ENCODE data around the gene CAMSAP1. TPM values are rescaled to one million over a fixed set of nuclear protein-coding genes. Genes with fewer than 3 reads are reported as not detected.
A peak's percentile ranks its signal among the peaks of the same experiment; 100 is the strongest.

The CAMSAP1 gene
- total RNA-seq, 5 donors from 2014 or later (not counting 1 experiment from before 2014, with no cell fraction given): 25.6 to 38.7 (median 35.6) TPM

DNA sequence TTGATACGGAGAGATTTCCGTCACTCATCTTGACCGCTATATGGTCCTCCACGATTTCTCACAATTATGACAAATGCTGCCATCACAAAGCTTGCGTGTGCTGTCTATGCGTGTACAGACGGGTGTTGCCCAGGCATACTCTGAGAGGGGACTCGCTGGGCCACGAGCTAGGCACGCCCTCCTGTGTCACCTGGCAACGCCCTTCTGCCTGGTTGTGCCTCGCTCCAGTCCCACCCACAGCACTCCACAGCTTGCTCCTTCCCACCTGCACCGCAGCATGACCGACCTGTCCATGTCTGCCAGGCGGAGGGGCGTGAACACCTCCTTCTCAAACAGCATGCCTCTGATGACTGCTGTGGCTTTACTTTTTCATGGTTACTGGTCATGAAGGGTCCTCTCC, 55.6 kb downstream of the CAMSAP1 start:
- Histone ChIP-seq H3K4me3 (ENCODE audit: control insufficient read depth in 1 of 2, extremely low read depth in 1 of 2, low read length in 1 of 2) (no peak overlapping the region), H3K4me1 (ENCODE audit: control insufficient read depth in 1 of 2, extremely low read depth in 1 of 2, insufficient read depth in 2 of 2, low read length in 2 of 2) (peaks cover 0 to 8% of the 10 kb centered on the region in 2 experiments), H3K27me3 (replicated peaks in 1 of 2; ENCODE audit: control insufficient read depth in 2 of 2, extremely low read depth in 1 of 2, insufficient read depth in 2 of 2, low read length in 1 of 2) (no peaks in the 10 kb centered on the region), H3K27ac (ENCODE audit: low read length) (no peak overlapping the region), H3K36me3 (ENCODE audit: control insufficient read depth in 2 of 2, extremely low read depth in 1 of 2, insufficient read depth in 1 of 2, low read length in 1 of 2) (peaks cover 3 to 25% of the 10 kb centered on the region in 2 donors), H3K9me3 (no peaks in the 10 kb centered on the region)
- Mint-ChIP-seq H3K27me3 (no peaks in the 10 kb centered on the region), H3K36me3 (peaks cover 38% of the 10 kb centered on the region), H3K4me3 (no peak overlapping the region), H3K27ac (no peak overlapping the region), H3K9me3 (peaks cover 0 to under 1% (median 0%) of the 10 kb centered on the region in 3 donors), H3K4me1 (peaks cover 0 to 15% (median 2%) of the 10 kb centered on the region in 3 donors)
- ATAC-seq (replicated peaks in 1 of 4) (no peak), DNase-seq (no peak)
- WGBS (ENCODE audit: insufficient coverage): 96% methylated on average over 16 of the region's 16 CpGs
- ChIA-PET CTCF (no interaction called here), POLR2A (no interaction called here)

DNA sequence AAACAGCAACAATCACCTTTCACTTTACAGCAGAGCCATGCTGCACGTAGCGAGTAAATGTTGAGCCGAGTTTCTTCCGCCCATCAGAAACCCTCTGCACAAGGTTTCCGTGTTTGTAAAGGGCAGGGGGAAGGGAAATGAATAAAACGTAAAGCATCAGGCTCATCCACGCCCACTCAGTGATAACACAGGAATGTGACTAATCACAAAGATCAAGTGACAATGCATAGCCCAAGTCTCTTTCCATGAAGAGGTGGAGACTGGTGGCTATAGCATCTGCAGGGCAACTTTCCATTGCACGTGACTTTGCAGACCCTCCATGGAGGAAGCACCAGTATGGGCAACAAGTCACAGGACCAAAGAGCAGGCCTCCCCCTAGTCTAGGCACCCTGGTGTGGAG, 56.6 kb downstream of the CAMSAP1 start:
- peak overlapping the region in 1 of 2 donors; percentile 44 for H3K27ac Mint-ChIP-seq
- peaks cover 39% of the 10 kb centered on the region for H3K36me3 Mint-ChIP-seq

DNA sequence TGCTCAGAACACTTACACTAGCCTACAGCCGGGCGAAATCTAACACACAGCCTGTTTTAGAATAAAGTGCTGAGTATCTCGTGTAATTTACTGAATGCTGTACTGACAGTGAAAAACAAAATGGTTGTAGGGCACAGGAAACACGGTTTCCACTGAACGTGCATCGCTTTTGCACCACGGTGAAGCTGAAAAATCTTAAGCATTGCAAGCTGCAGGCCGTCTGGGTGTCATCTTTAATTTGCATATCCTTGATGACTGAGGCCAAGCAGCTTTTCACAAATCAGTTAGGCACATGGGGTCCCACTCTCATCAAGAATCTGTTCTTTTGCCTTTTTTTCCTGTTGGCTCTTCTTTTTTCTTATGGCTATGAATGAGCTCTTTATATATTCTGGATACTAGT, 58.2 kb downstream of the CAMSAP1 start:
- POLR2A ChIA-PET: no interaction called here
- no peak overlapping the region for H3K4me3 Mint-ChIP-seq
- no peaks in the 10 kb centered on the region for H3K27me3 Mint-ChIP-seq
- CTCF ChIA-PET: no interaction called here
- no peak for ATAC-seq (replicated peaks in 1 of 4)
- WGBS (ENCODE audit: insufficient coverage): 83% methylated on average over 6 of the region's 8 CpGs
- H3K36me3 Mint-ChIP-seq: peaks cover 55% of the 10 kb centered on the region
- Histone ChIP-seq H3K4me3 (ENCODE audit: control insufficient read depth in 1 of 2, extremely low read depth in 1 of 2, low read length in 1 of 2) (no peak overlapping the region), H3K27ac (ENCODE audit: low read length) (no peak overlapping the region), H3K27me3 (replicated peaks in 1 of 2; ENCODE audit: control insufficient read depth in 2 of 2, extremely low read depth in 1 of 2, insufficient read depth in 2 of 2, low read length in 1 of 2) (no peaks in the 10 kb centered on the region), H3K36me3 (ENCODE audit: control insufficient read depth in 2 of 2, extremely low read depth in 1 of 2, insufficient read depth in 1 of 2, low read length in 1 of 2) (peaks cover 3 to 24% of the 10 kb centered on the region in 2 donors), H3K4me1 (ENCODE audit: control insufficient read depth in 1 of 2, extremely low read depth in 1 of 2, insufficient read depth in 2 of 2, low read length in 2 of 2) (peaks cover 0 to 8% of the 10 kb centered on the region in 2 experiments), H3K9me3 (no peaks in the 10 kb centered on the region)
- DNase-seq: no peak
- H3K9me3 Mint-ChIP-seq: peaks cover 3 to 8% (median 7%) of the 10 kb centered on the region in 3 donors
- H3K4me1 Mint-ChIP-seq: peaks cover 6 to 19% (median 10%) of the 10 kb centered on the region in 3 donors
- no peak overlapping the region for H3K27ac Mint-ChIP-seq

More for the DNA sequence above, 56.6 kb downstream of the CAMSAP1 start:
- ATAC-seq (replicated peaks in 1 of 4) (no peak), DNase-seq (no peak)
- H3K27me3 ChIP-seq (replicated peaks in 1 of 2; ENCODE audit: control insufficient read depth in 2 of 2, extremely low read depth in 1 of 2, insufficient read depth in 2 of 2, low read length in 1 of 2): no peaks in the 10 kb centered on the region
- Mint-ChIP-seq H3K9me3 (peaks cover 0 to 2% (median 0%) of the 10 kb centered on the region in 3 donors), H3K4me3 (no peak overlapping the region), H3K27me3 (no peaks in the 10 kb centered on the region), H3K4me1 (peaks cover 0 to 19% (median 2%) of the 10 kb centered on the region in 3 donors)
- H3K27ac ChIP-seq (ENCODE audit: low read length): no peak overlapping the region
- CTCF ChIA-PET: no interaction called here
- no peak overlapping the region for H3K4me3 ChIP-seq (ENCODE audit: control insufficient read depth in 1 of 2, extremely low read depth in 1 of 2, low read length in 1 of 2)
- POLR2A ChIA-PET: no interaction called here
- no peaks in the 10 kb centered on the region for H3K9me3 ChIP-seq
- H3K36me3 ChIP-seq (ENCODE audit: control insufficient read depth in 2 of 2, extremely low read depth in 1 of 2, insufficient read depth in 1 of 2, low read length in 1 of 2): peaks cover 3 to 24% of the 10 kb centered on the region in 2 donors
- 80% methylated on average over 1 of the region's 8 CpGs for WGBS (ENCODE audit: insufficient coverage)
- peaks cover 0 to 8% of the 10 kb centered on the region in 2 experiments for H3K4me1 ChIP-seq (ENCODE audit: control insufficient read depth in 1 of 2, extremely low read depth in 1 of 2, insufficient read depth in 2 of 2, low read length in 2 of 2)

DNA sequence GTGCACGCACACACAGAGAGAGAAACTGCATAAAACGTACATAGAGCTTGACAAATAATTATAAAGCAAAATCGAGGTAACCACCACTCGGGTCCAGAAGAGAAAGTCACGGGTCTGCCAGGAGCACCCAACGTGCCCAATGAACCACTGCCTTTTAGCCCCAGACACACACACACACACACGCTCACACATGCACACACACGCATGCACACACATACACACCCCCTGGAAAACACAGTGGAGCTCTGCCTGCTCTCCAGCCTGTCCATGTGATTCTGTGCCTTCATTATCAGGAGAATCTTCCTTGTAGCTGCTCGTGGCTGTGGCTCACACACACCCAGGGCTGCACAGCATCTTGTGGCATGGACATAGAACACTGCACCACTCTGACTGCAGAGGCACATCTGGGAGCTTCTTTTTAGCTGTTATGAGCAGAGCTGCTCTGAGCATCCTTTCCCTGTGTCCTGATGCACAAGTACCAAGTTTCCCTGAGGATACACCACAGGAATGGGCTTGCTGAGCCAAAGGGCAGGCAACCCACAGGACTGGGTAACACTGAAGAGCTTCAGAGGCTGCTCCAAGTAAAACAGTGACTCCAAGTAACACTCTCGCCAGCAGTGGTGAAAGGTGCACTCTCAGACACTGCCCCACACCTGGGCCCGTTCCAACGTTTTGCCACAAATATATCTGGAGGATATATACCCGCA, 58.9 kb downstream of the CAMSAP1 start:
- Histone ChIP-seq H3K27me3 (replicated peaks in 1 of 2; ENCODE audit: control insufficient read depth in 2 of 2, extremely low read depth in 1 of 2, insufficient read depth in 2 of 2, low read length in 1 of 2) (no peaks in the 10 kb centered on the region), H3K9me3 (no peaks in the 10 kb centered on the region), H3K36me3 (ENCODE audit: control insufficient read depth in 2 of 2, extremely low read depth in 1 of 2, insufficient read depth in 1 of 2, low read length in 1 of 2) (peaks cover 3 to 18% of the 10 kb centered on the region in 2 donors), H3K4me3 (ENCODE audit: control insufficient read depth in 1 of 2, extremely low read depth in 1 of 2, low read length in 1 of 2) (no peak overlapping the region), H3K4me1 (ENCODE audit: control insufficient read depth in 1 of 2, extremely low read depth in 1 of 2, insufficient read depth in 2 of 2, low read length in 2 of 2) (peaks cover 0 to 8% of the 10 kb centered on the region in 2 experiments), H3K27ac (ENCODE audit: low read length) (no peak overlapping the region)
- ATAC-seq (replicated peaks in 1 of 4) (no peak), DNase-seq (no peak)
- H3K27me3 Mint-ChIP-seq: no peaks in the 10 kb centered on the region
- H3K4me1 Mint-ChIP-seq: peaks cover 9 to 19% (median 14%) of the 10 kb centered on the region in 3 donors
- peak overlapping the region in 1 of 2 donors; percentile 1 for H3K27ac Mint-ChIP-seq
- peaks cover 59% of the 10 kb centered on the region for H3K36me3 Mint-ChIP-seq
- CTCF ChIA-PET: no interaction called here
- peaks cover 7 to 12% (median 11%) of the 10 kb centered on the region in 3 donors for H3K9me3 Mint-ChIP-seq
- no peak overlapping the region for H3K4me3 Mint-ChIP-seq
- WGBS (ENCODE audit: insufficient coverage): 87% methylated on average over 10 of the region's 13 CpGs
- POLR2A ChIA-PET: no interaction called here

DNA sequence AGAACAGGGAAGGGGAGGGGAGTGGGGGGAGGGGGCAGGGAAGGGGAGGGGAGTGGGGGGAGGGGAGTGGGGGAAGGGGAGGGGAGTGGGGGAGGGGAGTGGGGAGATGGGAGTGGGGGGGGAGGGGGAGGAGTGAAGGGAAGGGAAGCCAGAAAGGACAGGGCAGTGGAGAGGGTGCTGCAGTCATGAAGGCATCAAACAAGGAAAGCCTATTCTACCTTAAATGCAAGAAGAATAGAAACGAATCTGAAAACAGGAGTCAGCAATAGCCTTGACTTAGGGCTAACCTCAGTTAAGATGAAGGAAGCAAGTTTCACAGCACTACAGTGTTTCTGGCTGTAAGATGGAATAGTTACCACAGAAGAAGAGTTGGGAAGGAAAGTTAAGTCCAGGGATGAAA, 59.5 kb downstream of the CAMSAP1 start:
- CTCF ChIA-PET: no interaction called here
- peaks cover 62% of the 10 kb centered on the region for H3K36me3 Mint-ChIP-seq
- ATAC-seq (replicated peaks in 1 of 4): no peak
- H3K36me3 ChIP-seq (ENCODE audit: control insufficient read depth in 2 of 2, extremely low read depth in 1 of 2, insufficient read depth in 1 of 2, low read length in 1 of 2): peaks cover under 1 to 18% of the 10 kb centered on the region in 2 donors
- no peak overlapping the region for H3K27ac Mint-ChIP-seq
- peaks cover 0 to 8% of the 10 kb centered on the region in 2 experiments for H3K4me1 ChIP-seq (ENCODE audit: control insufficient read depth in 1 of 2, extremely low read depth in 1 of 2, insufficient read depth in 2 of 2, low read length in 2 of 2)
- H3K9me3 Mint-ChIP-seq: peaks cover 7 to 12% (median 11%) of the 10 kb centered on the region in 3 donors
- no peak overlapping the region for H3K4me3 Mint-ChIP-seq
- POLR2A ChIA-PET: no interaction called here
- H3K4me3 ChIP-seq (ENCODE audit: control insufficient read depth in 1 of 2, extremely low read depth in 1 of 2, low read length in 1 of 2): no peak overlapping the region
- H3K27ac ChIP-seq (ENCODE audit: low read length): no peak overlapping the region
- DNase-seq: no peak
- H3K4me1 Mint-ChIP-seq: peaks cover 9 to 19% (median 14%) of the 10 kb centered on the region in 3 donors
- no peaks in the 10 kb centered on the region for H3K9me3 ChIP-seq
- no peaks in the 10 kb centered on the region for H3K27me3 ChIP-seq (replicated peaks in 1 of 2; ENCODE audit: control insufficient read depth in 2 of 2, extremely low read depth in 1 of 2, insufficient read depth in 2 of 2, low read length in 1 of 2)
- H3K27me3 Mint-ChIP-seq: no peaks in the 10 kb centered on the region
- 63% methylated on average over 1 of the region's 1 CpG for WGBS (ENCODE audit: insufficient coverage)

DNA sequence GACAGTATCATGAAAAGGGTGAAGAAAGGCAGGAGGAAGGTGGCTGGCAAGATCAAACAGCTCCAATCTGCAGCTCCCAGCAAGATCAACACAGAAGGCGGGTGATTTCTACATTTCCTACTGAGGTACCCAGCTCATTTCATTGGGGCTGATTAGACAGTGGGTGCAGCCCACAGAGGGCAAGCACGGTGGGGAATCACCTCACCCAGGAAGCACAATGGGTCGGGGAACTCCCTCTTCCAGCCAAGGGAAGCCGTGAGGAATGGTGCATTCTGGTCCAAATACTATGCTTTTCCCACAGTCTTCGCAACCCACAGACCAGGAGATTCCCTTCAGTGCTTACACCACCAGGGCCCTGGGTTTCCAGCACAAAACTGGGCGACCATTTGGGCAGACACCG, 66.8 kb downstream of the CAMSAP1 start:
- peaks cover 7 to 11% (median 10%) of the 10 kb centered on the region in 3 donors for H3K9me3 Mint-ChIP-seq
- H3K4me3 Mint-ChIP-seq: no peak overlapping the region
- H3K4me1 Mint-ChIP-seq: peaks cover 10 to 22% (median 11%) of the 10 kb centered on the region in 3 donors
- peak overlapping the region in 1 of 2 donors; percentile 2 for H3K27ac Mint-ChIP-seq
- Histone ChIP-seq H3K9me3 (no peaks in the 10 kb centered on the region), H3K27me3 (replicated peaks in 1 of 2; ENCODE audit: control insufficient read depth in 2 of 2, extremely low read depth in 1 of 2, insufficient read depth in 2 of 2, low read length in 1 of 2) (no peaks in the 10 kb centered on the region), H3K27ac (ENCODE audit: low read length) (no peak overlapping the region), H3K4me1 (ENCODE audit: control insufficient read depth in 1 of 2, extremely low read depth in 1 of 2, insufficient read depth in 2 of 2, low read length in 2 of 2) (peaks cover 0 to 14% of the 10 kb centered on the region in 2 experiments), H3K4me3 (ENCODE audit: control insufficient read depth in 1 of 2, extremely low read depth in 1 of 2, low read length in 1 of 2) (no peak overlapping the region), H3K36me3 (ENCODE audit: control insufficient read depth in 2 of 2, extremely low read depth in 1 of 2, insufficient read depth in 1 of 2, low read length in 1 of 2) (peaks cover 0 to 12% of the 10 kb centered on the region in 2 donors)
- no peak for ATAC-seq (replicated peaks in 1 of 4)
- ChIA-PET CTCF (no interaction called here), POLR2A (no interaction called here)
- DNase-seq: no peak
- 87% methylated on average over 4 of the region's 7 CpGs for WGBS (ENCODE audit: insufficient coverage)
- no peaks in the 10 kb centered on the region for H3K27me3 Mint-ChIP-seq
- peaks cover 33% of the 10 kb centered on the region for H3K36me3 Mint-ChIP-seq
